GM19043 (cell line): Measurements from ENCODE around the gene ZNF778.

ENCODE experiments used
- ATAC-seq: cut with Tn5 transposase; IDR thresholded peaks from one replicate; pipeline ENCODE4 v1.9.1; 2021; ENCODE audit warnings: low read depth; ENCODE audit not compliant: unreplicated experiment

Gene ZNF778

DNA sequence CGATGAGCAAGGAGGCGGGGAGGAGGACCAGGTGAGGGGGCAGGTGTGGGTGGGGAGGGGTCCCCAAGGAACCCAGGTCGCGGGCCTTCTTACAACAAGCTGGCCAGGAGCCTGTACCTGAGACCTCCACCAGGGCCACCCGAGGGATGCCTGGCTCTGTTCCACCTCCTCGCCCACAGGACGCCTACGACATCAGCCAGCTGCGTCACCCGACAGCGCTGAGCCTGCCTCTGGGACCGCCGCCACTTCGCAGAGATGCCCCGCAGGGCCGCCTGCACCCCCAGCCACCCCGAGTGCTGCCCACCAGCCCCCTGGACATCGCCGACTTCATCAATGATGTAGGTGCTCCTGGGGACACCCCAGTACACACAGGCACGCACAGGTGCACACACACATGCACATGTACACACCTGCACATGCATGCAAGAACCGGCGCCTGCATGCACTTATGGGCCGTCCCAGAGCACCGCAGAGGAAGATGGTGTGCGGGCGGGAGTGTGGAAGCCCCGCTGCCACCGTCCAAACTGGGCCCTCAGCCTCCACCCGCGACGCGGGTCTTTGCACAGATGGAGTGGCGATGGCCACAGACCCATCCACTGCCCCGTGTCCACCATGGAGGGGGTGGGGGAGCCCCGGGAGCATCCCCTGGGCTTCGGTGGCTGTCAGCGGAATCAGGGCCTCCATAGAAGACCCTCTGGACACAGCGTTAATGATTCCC is 23.8 kb upstream of the ZNF778 start:
- ATAC-seq = no peak

DNA sequence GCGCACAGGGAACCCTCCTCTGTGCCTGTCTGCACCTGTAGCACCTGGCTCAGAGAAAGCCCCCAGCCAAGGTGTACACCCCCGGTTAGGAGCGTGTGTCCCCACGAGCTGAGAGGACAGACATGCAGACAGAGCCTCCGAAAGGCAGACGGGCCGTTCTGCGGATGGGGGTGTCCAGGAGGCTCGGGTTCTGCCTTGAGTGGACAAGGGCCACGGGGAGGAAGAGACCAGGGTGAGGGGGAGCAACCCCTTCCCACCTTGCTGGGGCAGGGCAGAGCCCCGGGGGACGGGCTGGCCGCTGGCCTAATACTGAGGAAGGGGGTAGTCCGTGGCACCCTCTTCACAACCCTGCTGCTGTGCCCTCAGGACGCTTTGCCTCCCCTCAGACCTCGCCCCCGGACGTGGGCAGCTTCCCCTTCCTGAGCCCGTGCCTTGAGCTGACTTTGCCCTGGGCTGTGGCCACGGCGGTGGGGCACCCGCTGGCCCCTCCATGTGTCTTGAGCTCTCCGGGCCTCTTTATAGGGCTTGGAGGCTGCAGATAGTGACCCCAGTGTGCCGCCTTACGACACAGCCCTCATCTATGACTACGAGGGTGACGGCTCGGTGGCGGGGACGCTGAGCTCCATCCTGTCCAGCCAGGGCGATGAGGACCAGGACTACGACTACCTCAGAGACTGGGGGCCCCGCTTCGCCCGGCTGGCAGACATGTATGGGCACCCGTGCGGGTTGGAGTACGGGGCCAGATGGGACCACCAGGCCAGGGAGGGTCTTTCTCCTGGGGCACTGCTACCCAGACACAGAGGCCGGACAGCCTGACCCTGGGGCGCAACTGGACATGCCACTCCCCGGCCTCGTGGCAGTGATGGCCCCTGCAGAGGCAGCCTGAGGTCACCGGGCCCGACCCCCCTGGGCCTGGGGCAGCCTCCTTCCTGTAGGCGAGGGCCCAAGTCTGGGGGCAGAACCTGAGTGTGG is 22.9 kb upstream of the ZNF778 start:
- no peak for ATAC-seq

DNA sequence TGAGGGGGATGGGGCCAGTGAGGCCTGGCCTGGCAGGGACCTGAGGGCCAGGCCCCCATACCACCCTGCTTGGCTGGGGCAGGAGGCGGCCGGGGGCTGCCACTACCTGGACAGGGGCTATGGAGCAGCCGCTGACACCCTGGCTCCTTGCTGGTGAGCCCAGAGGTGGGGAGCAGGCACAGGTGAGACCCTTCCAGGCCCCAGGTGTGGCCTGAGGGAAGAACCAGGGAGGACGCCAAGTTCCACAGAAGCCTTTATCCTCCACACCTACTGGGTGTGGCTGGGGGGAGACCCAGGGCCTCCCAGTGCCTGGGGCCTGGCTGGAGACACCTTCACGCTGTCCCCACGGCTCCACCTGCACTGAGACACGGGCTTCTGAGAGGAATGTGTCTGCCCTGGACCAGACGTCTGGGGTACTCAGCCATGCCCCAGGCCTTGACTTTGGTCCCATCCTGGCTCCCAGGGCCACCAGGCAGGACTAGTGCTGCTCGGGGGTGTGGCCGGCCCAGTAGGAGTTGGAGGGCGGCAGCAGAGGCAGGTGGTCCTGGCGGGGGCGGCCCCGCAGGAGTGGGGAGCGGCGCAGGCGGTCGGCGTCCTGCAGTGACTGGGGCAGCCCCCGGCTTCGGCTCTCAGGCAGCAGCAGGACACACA is 21.9 kb upstream of the ZNF778 start:
- no peak for ATAC-seq

DNA sequence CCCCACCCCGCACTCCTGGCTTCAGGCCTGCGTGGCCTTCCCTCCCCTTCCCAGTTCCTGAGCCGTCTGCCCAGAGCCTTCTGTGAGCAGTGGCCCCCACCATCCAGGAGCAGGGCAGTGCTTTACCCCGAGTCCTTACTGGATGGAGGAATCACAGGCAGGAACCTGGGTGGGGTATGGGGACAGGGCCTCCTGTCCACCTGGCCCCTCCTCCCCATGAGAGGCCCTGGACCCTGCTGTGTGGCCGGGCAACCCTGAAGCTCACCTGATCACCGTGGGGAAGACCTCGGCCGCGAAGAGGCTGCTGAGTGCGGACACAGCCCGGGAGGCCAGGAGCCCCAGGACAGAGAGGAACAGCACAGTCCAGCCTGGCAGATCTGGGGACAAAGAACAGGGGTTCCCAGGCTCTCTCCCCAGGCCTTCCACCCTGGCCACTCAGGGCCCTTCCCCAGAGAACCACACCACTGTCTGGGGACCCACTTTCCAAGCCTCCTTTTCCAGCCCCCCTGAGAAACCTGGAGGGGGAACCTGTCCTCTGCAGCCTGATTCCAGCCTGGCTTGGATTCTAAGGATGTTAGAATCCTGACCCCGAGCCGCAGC is 20.4 kb upstream of the ZNF778 start:
- no peak for ATAC-seq

DNA sequence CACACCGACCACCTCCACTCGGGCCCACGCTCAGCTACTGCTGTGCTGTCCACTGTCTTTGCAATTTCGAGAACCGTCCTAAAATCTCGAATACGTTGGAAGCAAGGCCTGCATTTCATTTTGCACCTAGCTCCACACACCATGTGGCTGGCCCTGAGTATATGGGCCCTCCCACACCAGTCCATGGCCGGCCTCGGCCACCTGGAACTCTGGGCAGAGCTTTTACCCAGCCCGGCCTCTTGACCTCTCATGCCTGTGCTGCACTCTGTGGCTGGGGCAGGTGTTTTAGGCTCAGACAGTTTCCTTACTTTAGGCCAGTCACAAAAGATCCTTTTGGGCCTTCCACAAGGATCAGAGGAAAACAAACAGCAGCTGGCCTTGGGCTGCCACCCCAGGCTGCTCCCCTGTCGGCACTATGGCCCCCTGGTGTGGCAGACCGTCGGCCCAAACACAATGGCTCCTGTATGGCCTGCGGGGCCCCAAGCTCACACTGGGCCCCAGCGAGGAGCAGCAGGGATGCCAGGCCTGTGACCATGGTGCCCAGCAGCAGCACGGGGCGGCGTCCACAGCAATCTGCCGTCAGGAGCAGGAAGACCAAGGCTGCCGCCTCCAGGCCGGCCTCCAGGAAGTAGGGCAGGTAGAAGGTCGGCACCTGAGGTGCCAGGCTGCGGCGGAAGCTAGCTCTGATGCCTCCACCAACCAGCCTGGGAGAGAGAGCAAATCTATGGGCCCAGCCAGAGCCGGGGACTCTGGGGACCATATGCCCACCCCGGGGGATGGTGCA is 19.7 kb upstream of the ZNF778 start:
- no peak for ATAC-seq

DNA sequence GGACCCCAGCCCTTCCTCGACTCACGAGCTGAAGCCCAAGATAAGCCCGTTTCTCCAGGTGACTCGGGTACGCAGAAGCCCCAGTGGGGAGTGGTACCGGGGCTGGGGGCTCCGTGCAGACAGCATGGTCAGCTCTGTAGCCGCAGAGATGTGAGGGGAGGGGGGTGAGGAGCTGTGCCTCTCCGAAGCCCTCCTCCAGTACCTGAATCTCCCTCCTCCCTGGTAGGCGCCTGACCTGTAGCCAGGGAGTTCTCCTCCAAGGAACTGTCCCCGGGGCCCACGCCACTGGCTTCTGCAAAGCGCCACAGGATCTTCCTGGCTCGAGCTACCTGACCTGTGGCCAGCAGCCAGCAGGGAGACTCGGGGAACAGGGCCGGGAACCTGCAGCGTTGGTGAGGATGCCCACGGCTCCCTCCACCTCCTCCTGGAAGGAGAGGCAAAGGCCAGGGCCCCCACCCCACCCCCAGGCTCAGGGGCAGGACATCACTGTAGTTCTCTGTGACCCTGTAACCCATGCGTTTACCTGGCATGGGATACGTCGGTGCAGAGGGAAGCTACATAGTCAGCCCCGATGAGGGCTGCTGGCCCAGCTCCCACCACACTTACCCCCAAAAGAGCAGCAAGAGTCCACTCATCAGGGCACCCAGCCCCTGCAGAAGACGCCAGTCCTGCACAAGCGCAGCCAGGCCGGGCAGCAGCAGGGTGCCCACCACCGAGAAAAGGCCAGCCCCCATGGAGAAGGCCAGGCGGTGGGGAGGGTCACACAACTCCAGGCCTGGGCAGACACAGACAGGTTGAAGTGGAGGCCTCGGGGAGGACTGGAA is 18.9 kb upstream of the ZNF778 start:
- ATAC-seq = no peak

DNA sequence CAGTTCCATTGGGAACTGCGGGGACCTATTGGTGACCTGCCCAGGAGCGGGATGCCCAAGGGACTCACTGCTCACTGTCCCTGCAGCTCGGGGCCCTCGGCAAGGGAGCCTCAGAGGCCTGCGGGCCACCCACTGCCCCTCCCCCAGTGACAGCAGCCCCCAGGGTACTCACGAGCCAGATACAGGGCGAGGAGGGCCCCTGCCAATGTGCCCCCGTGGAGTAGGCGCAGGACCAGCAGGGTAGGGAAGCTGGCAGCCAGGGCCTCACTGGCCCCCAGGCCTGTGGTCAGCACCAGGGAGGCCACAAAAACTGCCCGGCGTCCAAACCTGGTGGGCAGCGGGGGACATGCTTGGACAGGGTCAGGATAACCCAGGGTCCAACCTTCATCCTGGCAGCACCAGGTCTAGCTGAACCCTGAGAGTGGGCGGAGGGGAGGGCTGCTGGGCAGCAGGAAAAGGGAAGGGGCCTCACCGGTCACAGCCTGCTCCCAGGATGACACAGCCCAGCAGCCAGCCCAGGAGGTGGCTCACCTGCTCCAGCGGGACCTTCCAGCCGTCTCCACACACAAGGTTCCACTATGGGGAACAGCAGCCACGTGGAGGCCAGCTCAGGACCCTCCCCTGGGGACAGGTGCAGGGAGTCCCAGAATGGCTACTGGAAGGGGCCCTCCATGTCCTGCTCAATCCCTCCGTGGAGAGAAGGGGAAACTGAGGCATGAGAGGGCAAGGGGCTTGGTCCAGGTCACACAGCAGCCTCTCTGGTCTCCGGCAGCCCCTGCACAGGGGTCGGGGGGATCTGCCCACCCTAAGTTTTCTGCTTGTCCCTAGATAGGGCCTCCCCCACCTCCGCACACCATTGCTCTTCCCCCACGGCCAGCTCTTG is 18.0 kb upstream of the ZNF778 start:
- ATAC-seq = no peak

DNA sequence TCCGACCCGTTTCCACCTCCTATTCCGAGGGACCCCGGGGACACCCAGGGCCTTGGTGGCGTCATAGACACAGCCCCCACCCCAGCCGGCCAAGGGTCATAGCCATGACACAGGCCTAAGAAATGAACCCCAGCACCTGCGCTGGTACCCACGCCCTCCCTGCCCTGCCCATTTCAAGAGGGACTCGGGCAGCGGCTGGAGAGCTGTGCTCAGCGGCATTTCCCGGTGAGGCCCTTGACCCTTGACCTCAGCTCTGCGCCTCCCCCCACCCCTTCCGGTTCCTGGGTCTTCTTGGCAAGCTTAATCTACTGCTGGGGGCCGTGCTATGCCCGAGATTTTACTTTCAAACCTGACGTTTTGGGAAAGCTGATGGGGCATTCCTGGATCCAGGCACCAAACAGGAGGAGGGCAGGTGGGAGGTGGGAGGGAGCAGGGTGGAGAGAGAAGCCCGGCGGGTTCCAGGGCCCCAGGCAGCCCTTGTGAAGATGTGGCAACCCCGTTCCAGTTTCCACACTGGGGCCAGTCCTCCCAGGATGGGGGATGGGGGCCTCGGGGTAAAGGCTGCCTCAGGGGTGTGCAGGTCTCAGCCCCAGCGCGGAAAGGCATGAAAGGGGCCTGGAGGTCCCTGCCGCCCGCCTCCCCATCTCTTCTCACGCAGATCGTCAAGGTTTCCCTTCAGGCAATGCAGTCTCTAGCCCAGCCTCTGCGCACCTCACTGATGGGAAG is 17.2 kb upstream of the ZNF778 start, which contains the start of gene SLC22A31:
Gene SLC22A31, minus strand, starts transcription at position 414 of the 726 bp plus-strand sequence. Its CDS starts 36 bp downstream, at position 378.
- no peak for ATAC-seq

DNA sequence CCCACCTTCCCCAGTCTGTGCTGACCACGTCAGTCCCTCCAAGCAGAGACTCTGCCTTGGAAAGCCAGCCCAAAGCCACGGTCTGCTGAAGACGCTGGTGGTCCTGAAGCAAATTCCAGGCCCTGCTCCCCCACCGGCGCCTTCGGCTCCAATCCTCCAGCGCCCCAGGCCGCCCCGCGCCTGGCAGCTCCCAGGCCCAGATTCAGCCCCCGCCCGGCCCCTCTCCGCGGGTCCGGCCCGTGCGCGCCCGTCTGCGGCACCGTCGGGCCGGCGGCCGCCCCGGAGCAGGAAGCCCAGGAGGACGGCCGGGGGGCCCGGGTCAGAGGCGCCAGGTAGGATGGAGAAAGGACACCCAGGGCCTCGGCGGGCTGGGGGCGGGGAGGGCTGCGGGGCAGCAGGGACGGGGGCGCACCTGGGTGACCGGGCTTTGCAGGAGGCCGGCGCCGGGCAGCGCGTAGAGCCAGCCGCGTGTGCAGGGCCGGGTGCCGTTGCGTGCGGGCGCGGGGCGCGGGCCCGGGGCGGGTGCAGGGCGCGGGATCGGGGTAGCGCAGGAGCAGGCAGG is 16.6 kb upstream of the ZNF778 start:
- no peak for ATAC-seq

DNA sequence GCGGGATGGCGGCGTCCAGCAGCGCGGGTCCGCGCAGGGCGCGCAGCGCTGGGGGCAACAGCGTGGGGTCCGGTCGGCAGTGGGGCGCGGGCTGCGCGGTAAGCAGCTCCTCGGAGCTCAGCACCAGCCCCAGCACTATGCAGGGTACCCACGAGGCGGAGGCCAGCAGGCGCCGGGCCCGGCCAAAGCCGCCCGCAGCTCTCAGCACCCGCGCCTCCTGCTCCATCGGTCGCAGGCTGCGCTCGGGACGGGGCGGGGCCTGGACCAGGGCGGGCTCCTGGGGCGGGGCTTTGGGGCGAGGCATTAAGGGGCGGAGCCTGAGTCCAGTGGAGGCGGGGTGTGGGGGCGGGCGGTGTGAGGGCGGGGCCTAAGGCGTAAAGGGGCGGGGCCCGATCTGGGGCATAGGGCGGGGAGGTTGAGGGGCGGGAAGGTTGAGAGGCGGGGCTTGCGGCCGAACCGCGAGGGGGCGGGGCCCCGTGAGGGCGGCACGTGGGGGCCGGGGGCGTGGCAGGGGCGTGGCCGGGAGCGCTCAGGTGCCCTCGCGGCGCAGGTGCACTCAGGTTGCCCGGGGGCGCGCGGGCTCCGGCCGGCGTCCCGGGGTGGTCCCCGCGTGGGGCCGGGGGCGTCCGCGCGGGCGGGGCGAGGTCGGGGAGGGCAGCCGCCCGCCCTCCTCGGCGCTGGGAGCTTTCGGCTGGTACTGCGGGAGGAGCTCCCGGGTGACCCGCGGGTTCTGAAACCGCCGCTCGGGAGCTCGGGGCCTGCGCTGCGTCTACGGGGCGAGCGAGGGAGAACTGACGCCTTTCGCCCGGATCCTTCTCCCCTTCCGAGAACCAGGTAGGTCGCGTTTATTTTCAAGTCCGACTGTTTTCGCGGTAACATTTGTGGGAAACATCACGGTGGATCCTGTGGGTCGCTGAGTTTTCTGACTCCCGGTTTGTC is 15.8 kb upstream of the ZNF778 start:
- ATAC-seq = no peak

DNA sequence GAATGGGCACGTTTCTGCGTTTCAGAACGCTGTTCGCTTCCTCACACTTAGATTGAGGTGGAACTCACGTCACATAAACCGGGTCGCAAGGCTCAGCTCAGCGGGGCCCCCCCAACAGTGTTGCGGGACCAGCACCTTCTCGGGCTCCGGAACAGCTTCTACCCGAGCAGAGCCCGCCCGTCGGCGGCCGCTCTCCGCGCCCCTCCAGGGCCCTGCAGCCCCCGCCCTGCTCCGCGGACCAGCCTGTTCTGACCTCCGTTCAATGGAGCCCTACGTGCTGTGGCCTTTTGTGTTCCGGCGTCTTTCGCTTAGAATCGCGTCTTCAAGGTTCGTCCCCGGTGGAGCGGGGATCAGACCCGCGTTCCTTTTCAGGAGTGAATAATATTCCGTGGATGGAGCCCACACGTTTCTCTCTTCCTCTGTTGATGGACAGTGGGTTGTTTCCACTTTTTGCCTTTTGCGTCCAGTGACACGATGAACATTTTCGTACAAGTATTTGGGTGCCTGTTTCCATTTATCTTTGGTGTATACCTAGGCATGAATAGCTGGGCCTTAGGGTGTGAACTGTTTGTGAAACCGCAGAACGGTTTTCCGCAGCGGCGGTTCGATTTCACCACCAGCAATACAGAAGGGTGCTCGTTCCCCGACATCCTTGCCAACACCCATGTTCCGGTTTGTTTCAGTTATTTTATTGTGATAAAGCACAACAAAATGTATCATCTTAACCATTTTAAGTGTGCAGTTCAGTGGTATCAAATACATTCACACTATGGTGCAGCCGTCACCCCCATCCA is 14.9 kb upstream of the ZNF778 start:
- ATAC-seq = no peak

DNA sequence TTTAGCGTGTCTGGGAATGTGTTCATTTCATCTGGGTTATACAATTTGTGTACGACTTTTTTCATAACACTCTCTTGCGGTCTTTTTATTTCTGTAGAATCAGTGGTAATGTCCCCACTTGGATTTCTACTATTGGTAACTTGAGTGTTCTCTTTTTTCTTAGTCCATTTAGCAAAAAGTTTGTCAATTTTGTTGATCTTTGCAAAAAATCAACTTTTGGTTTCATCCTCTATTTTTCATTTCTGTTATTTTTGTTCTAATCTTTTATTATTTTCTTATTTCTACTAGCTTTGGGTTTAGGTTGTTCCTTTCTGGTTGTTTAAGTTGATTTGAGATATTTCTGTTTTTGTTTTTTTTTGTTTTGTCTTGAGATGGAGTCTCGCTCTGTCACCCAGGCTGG is 9.5 kb upstream of the ZNF778 start:
- ATAC-seq = no peak

DNA sequence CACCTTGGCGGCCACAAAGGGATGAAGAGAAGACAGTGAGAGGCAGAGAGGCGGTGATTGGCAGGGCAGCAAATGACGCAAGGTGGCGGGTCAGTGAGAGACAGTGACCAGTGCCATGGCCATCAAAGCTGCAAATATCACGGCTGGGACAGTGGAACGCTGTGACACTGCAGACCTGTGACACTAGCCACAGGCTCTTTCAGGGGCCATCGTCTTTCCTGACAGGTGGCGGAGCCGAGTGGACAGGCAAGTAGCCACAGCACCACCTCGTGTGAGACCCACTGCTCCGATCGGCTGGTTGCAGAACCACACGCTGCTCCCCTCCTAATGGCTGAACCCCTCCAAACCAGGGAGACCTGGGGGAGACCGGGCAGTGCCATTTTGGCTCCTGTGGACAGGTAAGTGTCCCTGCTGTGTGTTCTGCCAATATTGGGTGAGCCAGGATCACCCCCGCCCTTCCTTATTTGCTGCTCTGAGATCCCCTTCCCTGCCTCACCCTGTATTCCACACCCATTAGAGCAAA is 7.9 kb upstream of the ZNF778 start:
- ATAC-seq = no peak

DNA sequence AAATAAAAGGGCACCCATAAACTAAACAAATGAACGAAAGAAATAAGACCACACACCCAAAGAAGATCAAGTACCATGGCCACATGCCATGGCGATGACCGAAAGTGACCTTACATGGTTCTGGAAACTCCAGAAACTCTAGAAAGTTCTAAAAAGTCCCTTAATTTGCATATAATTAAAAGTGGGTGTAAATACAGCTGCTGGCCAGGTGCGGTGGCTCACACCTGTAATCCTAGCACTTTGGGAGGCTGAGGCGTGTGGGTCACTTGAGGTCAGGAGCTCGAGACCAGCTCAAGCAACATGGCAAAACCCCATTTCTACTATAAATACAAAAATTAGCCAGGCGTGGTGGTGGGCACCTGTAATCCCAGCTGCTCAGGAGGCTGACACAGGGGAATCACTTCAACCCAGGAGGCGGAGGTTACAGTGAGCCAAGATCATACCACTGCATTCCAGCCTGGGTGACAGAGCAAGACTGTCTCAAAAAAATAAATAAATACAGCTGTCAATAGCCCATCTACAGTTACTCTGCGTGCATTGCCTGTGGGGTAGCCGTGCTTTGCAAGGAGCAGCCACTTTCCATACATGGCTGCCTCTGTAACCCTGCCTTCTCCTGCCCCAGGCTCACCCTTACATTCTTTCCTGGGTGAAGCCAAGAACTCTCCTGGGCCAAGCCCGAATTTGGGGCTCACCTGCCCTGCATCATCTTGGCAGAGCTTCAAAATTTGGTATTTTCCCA is 7.2 kb upstream of the ZNF778 start:
- no peak for ATAC-seq
